ENCODE data around the gene SEMG1.

The SEMG1 gene

DNA sequence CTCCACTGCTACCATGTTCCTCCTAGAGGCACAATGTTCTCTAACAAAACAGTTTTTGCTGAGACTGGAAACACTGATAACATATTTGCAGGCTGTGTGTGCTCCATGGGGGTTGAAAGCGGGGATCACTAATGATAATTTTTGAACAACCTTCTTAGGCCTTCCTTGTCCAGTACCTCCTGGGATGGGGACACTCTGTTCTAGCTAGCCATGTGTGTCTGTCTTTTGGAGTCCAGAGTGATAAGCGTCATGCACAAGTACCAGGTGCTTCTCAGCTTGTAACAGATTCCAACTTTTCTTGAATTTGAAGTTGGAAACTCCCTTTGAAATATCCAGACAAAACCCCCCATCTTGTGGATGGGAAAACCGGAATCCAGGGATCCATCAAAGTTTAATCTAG, 17.0 kb upstream of the SEMG1 start:
- H3K36me3 ChIP-seq (ENCODE audit: insufficient read depth, low read length), result no peaks in the 10 kb centered on the region
- H2AFZ ChIP-seq (ENCODE audit: low read depth, low read length), result no peak overlapping the region
- no peaks in the 10 kb centered on the region for H3K9me3 ChIP-seq (ENCODE audit: low read length)
- H3K4me1 ChIP-seq (ENCODE audit: insufficient read depth, low read length), result peaks cover 10% of the 10 kb centered on the region
- no peaks in the 10 kb centered on the region for H3K27me3 ChIP-seq (ENCODE audit: insufficient read depth, low read length)
- H3K4me3 ChIP-seq (ENCODE audit: low read length), result no peak overlapping the region

DNA sequence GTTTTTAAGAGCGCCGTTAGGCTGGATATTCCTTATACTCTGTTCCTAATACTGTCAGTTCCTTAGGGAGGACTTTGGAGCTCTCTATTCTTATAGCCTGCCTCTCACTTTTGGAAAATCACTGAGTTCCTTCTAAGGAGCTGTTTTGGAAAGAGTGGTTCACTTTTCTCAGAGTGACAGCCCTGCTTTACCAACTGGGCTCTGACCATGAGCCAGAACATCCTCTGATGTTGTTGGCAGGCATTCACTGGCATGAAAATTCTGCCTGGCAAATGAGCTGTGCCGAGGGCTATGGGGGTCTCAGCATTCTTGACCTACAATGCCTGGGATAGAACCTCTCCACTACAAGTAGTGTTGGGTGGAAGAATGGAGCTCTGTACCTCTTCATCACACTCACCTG, 14.9 kb upstream of the SEMG1 start:
- H2AFZ ChIP-seq (ENCODE audit: low read depth, low read length), result no peak overlapping the region
- no peaks in the 10 kb centered on the region for H3K27me3 ChIP-seq (ENCODE audit: insufficient read depth, low read length)
- H3K4me3 ChIP-seq (ENCODE audit: low read length), result no peak overlapping the region
- peaks cover 10% of the 10 kb centered on the region for H3K4me1 ChIP-seq (ENCODE audit: insufficient read depth, low read length)
- no peaks in the 10 kb centered on the region for H3K36me3 ChIP-seq (ENCODE audit: insufficient read depth, low read length)
- H3K9me3 ChIP-seq (ENCODE audit: low read length), result no peaks in the 10 kb centered on the region

DNA sequence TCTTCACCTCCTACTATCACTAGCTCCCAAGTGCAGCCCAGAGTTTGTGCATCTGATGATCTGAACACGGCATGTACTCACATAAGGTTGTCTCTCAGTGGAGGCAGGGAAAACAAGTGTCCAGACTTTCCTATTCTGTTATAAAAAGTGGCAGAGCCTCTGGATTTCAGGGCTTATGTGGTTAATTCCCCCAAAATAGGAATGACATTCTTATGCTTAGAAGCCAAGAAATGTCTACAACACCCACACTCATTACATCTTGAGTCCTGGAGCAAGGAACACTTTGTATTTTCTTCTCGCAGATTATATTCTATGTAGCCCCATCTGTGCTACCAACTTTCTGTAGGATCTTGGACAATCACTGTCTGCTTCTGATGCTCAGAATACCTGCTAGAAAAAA, 13.5 kb upstream of the SEMG1 start:
- H3K36me3 ChIP-seq (ENCODE audit: insufficient read depth, low read length), result no peaks in the 10 kb centered on the region
- H3K4me1 ChIP-seq (ENCODE audit: insufficient read depth, low read length), result peaks cover 4% of the 10 kb centered on the region
- no peak overlapping the region for H3K4me3 ChIP-seq (ENCODE audit: low read length)
- H3K9me3 ChIP-seq (ENCODE audit: low read length), result no peaks in the 10 kb centered on the region
- H3K27me3 ChIP-seq (ENCODE audit: insufficient read depth, low read length), result no peaks in the 10 kb centered on the region
- no peak overlapping the region for H2AFZ ChIP-seq (ENCODE audit: low read depth, low read length)

DNA sequence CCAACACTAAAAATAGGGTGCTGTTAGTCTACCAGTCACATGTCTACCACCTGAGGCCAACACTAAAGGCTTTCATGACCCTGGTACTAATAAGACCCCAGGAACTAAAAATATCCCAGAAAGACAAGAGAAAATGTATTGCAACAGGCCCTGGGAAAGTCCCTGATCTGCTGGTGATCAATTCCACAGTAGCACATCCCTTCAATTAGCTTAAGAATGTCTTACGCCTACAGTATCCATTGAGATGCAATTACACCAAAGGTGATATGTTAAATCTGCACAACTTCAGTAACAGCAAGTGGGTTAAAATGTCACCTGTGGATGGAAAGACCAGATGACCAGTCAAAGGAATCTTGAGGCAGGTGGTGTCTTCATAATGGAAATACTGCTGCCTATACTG, 3.1 kb downstream of the SEMG1 start:
- Histone ChIP-seq H3K27me3 (ENCODE audit: insufficient read depth, low read length) (no peaks in the 10 kb centered on the region), H2AFZ (ENCODE audit: low read depth, low read length) (no peak overlapping the region), H3K4me3 (ENCODE audit: low read length) (no peak overlapping the region), H3K36me3 (ENCODE audit: insufficient read depth, low read length) (no peaks in the 10 kb centered on the region), H3K4me1 (ENCODE audit: insufficient read depth, low read length) (peaks cover 4% of the 10 kb centered on the region), H3K9me3 (ENCODE audit: low read length) (no peaks in the 10 kb centered on the region)

DNA sequence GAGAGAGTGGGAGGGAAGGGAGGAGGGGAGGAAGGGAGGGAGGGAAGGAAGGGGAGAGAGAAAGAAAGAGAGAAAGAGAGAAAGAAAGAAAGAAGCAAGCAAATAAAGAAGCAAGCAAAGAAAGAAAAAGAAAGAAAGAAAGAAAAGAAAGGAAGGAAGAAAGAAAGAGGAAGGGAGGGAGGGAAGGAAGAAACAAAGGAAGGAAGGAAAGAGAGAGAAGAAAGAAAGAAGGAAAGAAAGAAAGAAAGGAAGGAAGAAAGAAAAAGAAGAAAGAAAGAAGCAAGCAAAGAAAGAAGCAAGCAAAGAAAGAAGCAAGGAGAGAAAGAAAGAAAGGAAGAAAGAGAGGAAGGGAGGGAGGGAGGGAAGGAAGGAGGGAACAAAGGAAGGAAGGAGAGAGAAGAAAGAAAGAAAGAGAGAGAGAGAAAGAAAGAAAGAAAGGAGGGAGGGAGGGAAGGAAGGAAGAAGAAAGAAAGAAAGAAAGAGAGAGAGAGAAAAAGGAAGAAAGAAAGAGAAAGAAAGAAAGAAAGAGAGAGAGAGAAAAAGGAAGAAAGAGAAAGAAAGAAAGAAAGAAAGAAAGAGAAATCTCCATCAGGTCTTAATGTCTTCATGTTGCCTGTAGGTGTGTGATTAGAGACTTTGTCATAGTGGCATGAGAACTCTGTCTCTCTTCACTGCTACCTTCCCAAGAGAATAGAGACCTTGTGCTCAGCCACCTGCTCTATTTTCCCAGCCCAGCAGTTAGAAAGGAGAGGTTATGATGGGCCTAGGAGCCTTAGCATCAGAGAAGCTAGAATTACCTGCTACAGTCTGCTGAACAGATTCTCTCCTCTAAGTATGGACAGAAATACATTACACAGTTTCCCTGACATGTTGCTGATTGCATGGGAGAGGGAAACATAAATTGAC, 5.0 kb downstream of the SEMG1 start:
- Histone ChIP-seq H3K4me3 (ENCODE audit: low read length) (no peak overlapping the region), H3K9me3 (ENCODE audit: low read length) (no peaks in the 10 kb centered on the region), H3K36me3 (ENCODE audit: insufficient read depth, low read length) (no peaks in the 10 kb centered on the region), H3K4me1 (ENCODE audit: insufficient read depth, low read length) (peaks cover under 1% of the 10 kb centered on the region), H3K27me3 (ENCODE audit: insufficient read depth, low read length) (no peaks in the 10 kb centered on the region), H2AFZ (ENCODE audit: low read depth, low read length) (no peak overlapping the region)

DNA sequence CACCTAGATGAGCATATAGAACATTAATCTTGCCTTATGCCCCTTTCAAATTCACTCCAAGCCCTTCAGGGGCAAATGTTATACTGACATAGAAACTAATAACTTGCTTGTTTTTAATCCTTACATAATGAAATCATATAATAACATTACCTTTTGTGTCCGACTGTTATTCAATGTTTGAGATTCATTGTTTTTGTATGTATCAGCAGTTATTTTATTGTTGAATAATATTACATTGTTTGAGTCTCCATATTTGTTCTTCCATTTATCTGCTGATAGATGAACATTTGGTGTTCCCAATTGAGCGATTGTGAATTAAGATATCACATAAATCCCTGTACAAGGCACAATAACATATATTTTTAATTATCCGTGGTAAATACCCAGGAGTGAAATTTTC, 6.0 kb downstream of the SEMG1 start:
- Histone ChIP-seq H2AFZ (ENCODE audit: low read depth, low read length) (no peak overlapping the region), H3K9me3 (ENCODE audit: low read length) (no peaks in the 10 kb centered on the region), H3K27me3 (ENCODE audit: insufficient read depth, low read length) (no peaks in the 10 kb centered on the region), H3K4me3 (ENCODE audit: low read length) (no peak overlapping the region), H3K36me3 (ENCODE audit: insufficient read depth, low read length) (no peaks in the 10 kb centered on the region), H3K4me1 (ENCODE audit: insufficient read depth, low read length) (no peaks in the 10 kb centered on the region)

DNA sequence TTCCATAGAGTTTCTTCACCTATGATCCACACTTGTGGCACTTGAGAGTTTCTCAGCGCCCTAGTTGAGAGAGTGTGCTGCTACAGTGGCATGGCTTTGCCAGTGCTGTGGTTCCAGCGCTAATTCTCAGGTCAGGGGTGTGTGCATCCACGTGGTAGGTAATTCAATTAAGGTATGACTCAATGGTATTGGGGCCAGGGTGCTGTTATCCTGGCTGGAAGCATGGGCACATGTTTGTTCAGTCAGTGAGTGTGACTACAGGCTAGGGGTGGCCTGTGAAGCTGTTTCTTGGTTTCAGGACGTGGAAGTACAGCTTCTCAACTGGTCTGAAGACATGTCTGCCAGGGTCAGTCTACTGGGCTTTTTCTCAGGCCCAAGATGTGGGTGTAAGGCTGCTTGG, 11.3 kb downstream of the SEMG1 start:
- Histone ChIP-seq H3K36me3 (ENCODE audit: insufficient read depth, low read length) (no peaks in the 10 kb centered on the region), H2AFZ (ENCODE audit: low read depth, low read length) (no peak overlapping the region), H3K9me3 (ENCODE audit: low read length) (no peaks in the 10 kb centered on the region), H3K4me3 (ENCODE audit: low read length) (no peak overlapping the region), H3K4me1 (ENCODE audit: insufficient read depth, low read length) (no peaks in the 10 kb centered on the region), H3K27me3 (ENCODE audit: insufficient read depth, low read length) (peaks cover 6% of the 10 kb centered on the region)

DNA sequence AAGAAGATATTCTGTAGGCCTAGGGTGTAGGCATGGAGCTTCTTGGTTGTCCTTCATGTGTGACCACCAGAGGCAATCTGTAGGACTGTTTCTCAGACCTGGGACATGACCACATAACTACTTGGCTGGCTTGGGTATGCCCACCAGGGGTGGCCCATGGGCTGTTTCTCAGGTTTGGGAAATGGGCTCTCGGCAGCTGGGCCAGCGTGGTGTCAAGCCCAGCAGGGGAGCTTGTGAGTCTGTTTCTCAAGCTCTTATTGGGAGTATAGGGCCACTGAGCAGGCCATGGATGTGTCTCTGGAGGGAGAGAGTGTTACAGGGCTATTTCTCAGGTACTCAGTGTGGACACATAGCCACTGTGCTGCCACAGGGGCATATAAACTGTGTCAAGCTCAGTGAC, 11.8 kb downstream of the SEMG1 start:
- Histone ChIP-seq H3K9me3 (ENCODE audit: low read length) (no peaks in the 10 kb centered on the region), H2AFZ (ENCODE audit: low read depth, low read length) (no peak overlapping the region), H3K36me3 (ENCODE audit: insufficient read depth, low read length) (no peaks in the 10 kb centered on the region), H3K4me3 (ENCODE audit: low read length) (no peak overlapping the region), H3K27me3 (ENCODE audit: insufficient read depth, low read length) (peaks cover 6% of the 10 kb centered on the region), H3K4me1 (ENCODE audit: insufficient read depth, low read length) (no peaks in the 10 kb centered on the region)

DNA sequence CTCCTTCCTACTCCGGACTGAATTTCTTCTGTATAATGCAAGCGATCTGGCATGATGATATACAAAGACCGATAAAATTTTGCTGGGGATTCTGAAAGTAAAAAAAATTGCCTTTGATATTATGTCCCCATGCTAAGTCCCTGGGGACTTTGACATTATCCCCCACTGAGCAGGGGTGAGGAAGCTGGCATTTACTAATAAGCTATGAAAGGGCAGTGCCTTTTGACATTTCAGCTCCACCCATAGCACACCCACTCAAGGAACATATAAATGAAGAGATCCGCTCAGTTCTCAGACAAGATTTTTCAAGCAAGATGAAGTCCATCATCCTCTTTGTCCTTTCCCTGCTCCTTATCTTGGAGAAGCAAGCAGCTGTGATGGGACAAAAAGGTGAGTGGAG, 14.2 kb downstream of the SEMG1 start, which contains the start of gene SEMG2:
SEMG2 (plus strand) TSS at position 298 of the 400 bp plus-strand sequence; CDS start at position 315, 17 bp downstream.
- Histone ChIP-seq H3K36me3 (ENCODE audit: insufficient read depth, low read length) (no peaks in the 10 kb centered on the region), H3K9me3 (ENCODE audit: low read length) (no peaks in the 10 kb centered on the region)

DNA sequence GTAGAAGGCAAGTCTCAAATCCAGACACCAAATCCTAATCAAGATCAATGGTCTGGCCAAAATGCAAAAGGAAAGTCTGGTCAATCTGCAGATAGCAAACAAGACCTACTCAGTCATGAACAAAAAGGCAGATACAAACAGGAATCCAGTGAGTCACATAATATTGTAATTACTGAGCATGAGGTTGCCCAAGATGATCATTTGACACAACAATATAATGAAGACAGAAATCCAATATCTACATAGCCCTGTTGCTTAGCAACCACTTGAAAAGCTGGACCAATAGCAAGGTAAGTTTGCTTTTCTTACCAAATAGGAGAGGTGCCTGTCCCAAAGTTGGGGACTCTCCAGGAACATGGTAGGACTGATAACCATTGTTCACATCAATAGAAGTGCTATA, 16.3 kb downstream of the SEMG1 start:
- H3K4me3 ChIP-seq (ENCODE audit: low read length), result no peak overlapping the region
- H3K4me1 ChIP-seq (ENCODE audit: insufficient read depth, low read length), result no peaks in the 10 kb centered on the region
- peaks cover 6% of the 10 kb centered on the region for H3K27me3 ChIP-seq (ENCODE audit: insufficient read depth, low read length)
- H3K9me3 ChIP-seq (ENCODE audit: low read length), result no peaks in the 10 kb centered on the region
- H2AFZ ChIP-seq (ENCODE audit: low read depth, low read length), result no peak overlapping the region
- no peaks in the 10 kb centered on the region for H3K36me3 ChIP-seq (ENCODE audit: insufficient read depth, low read length)

More for the DNA sequence above, 14.2 kb downstream of the SEMG1 start, which contains the start of gene SEMG2:
- Histone ChIP-seq H3K27me3 (ENCODE audit: insufficient read depth, low read length) (peaks cover 6% of the 10 kb centered on the region), H3K4me3 (ENCODE audit: low read length) (no peak within 1 kb of the TSS), H2AFZ (ENCODE audit: low read depth, low read length) (no peak within 1 kb of the TSS), H3K4me1 (ENCODE audit: insufficient read depth, low read length) (no peaks in the 10 kb centered on the region)

DNA sequence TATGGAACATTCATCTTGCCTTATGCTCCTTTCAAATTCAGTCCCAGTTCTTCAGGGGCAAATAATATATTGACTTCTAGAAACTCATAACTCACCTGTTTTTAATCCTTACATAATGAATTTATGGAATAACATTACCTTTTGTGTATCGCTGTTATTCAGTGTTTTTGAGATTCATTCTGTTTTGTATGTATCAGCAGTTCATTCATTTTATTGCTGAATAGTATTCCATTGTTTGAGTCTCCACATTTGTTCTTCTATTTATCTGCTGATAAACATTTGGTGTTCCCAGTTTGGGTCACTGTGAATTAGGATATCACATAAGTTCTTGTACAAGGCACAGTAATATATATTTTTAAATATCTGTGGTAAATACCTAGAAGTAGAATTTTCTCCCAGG, 19.5 kb downstream of the SEMG1 start:
- Histone ChIP-seq H3K9me3 (ENCODE audit: low read length) (no peaks in the 10 kb centered on the region), H3K36me3 (ENCODE audit: insufficient read depth, low read length) (no peaks in the 10 kb centered on the region), H3K4me1 (ENCODE audit: insufficient read depth, low read length) (no peaks in the 10 kb centered on the region), H3K4me3 (ENCODE audit: low read length) (no peak overlapping the region), H3K27me3 (ENCODE audit: insufficient read depth, low read length) (no peaks in the 10 kb centered on the region), H2AFZ (ENCODE audit: low read depth, low read length) (no peak overlapping the region)

DNA sequence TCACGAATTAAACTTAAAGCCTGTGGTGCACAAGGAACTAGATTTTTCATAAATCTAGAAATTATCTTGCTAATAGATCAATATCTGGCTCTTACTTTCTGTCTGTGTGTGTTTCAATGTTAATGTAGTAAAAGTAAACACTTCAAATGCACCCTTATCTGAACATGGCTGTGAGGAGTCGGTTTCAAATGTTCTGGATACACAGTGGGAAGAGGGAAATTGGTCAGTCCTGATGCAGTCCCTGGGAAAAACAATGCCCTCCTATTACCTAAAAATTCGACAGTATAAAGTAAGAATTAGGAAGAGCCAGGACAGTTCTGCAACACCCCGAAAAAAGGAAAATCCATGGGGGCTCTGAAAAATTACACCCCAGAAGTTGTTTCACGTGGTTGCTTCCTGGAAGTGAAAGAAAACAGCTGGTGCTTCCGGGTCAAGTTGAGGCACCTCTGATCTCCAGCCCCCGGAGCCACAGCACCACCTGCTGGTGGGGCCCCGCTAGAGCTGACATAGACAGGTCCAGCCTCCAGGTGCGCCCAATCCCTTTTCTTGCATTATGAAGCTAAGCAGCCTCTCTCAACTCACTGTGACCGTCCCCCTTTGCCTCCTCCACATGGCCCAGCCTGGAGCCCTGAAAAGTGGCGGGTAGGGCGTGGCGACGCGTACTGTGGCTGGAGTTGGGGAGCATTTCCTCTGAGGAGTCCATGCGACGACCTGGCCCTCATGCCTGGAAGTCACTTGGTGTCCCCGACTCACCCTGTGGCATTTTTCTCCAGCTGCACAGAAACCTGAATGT, 22.6 kb downstream of the SEMG1 start:
- Histone ChIP-seq H3K36me3 (ENCODE audit: insufficient read depth, low read length) (no peaks in the 10 kb centered on the region), H3K9me3 (ENCODE audit: low read length) (no peaks in the 10 kb centered on the region), H3K4me3 (ENCODE audit: low read length) (no peak overlapping the region), H3K4me1 (ENCODE audit: insufficient read depth, low read length) (no peaks in the 10 kb centered on the region), H2AFZ (ENCODE audit: low read depth, low read length) (no peak overlapping the region), H3K27me3 (ENCODE audit: insufficient read depth, low read length) (no peaks in the 10 kb centered on the region)

DNA sequence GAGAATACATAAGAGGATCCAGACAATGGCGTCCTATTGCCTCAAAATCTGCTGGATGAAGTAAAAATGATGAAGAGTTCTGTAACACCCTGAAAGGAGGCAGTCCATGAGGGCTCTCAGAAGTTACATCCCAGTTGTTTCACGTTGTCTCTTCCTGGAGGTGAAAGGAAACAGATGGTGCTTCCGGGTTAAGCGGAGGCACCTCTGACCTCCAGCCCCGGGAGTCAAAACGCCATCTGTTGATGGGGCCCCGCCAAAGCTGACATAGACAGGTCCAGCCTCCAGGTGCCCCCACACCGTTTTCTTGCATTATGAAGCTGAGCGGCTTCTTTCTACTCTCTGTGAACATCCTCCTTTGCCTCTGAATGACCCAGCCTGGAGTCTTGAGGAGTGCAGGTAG, 23.8 kb downstream of the SEMG1 start:
- H3K36me3 ChIP-seq (ENCODE audit: insufficient read depth, low read length), result no peaks in the 10 kb centered on the region
- no peak overlapping the region for H3K4me3 ChIP-seq (ENCODE audit: low read length)
- H2AFZ ChIP-seq (ENCODE audit: low read depth, low read length), result no peak overlapping the region
- H3K9me3 ChIP-seq (ENCODE audit: low read length), result peaks cover 4% of the 10 kb centered on the region
- H3K4me1 ChIP-seq (ENCODE audit: insufficient read depth, low read length), result no peaks in the 10 kb centered on the region
- no peaks in the 10 kb centered on the region for H3K27me3 ChIP-seq (ENCODE audit: insufficient read depth, low read length)
